HG03469 (cell line): ENCODE results near the gene FREM1.
"Not testable (repeated sequence)": the region's sequence is repeated elsewhere in the genome, so short reads cannot be mapped to it uniquely, and the experiment has no call there.

Experiments
- ATAC-seq: cut with Tn5 transposase; IDR thresholded peaks from one replicate; pipeline ENCODE4 v1.9.1; 2021; ENCODE audit warnings: mild to moderate bottlenecking, moderate library complexity, moderate number of reproducible peaks; ENCODE audit not compliant: unreplicated experiment

Gene FREM1

GRCh38 chr9:14909961-14910805 is at the start of gene FREM1:
TSS of gene FREM1 (minus strand) at chr9:14910428. CDS start at chr9:14868977, 41,451 bp downstream.
- ATAC-seq, result no peak

GRCh38 chr9:14958989-14959388 is 48.8 kb upstream of the FREM1 start:
- ATAC-seq, result no peak

GRCh38 chr9:14957109-14957508 is 46.9 kb upstream of the FREM1 start:
- no peak for ATAC-seq

GRCh38 chr9:14956208-14956607 is 46.0 kb upstream of the FREM1 start:
- ATAC-seq, result no peak

GRCh38 chr9:14945351-14945750 is 35.1 kb upstream of the FREM1 start:
- no peak for ATAC-seq

- no peak for ATAC-seq
Observed at GRCh38 chr9:14941501-14942405, 31.5 kb upstream of the FREM1 start.

GRCh38 chr9:14939378-14939777 is 29.1 kb upstream of the FREM1 start:
- ATAC-seq, result no peak

GRCh38 chr9:14937216-14937615 is 27.0 kb upstream of the FREM1 start:
- ATAC-seq, result no peak

GRCh38 chr9:14936491-14936890 is 26.3 kb upstream of the FREM1 start:
- no peak for ATAC-seq

- no peak for ATAC-seq
Observed at GRCh38 chr9:14935964-14936363, 25.7 kb upstream of the FREM1 start.

- ATAC-seq, result no peak
Observed at GRCh38 chr9:14935106-14935751, 25.0 kb upstream of the FREM1 start.

GRCh38 chr9:14932641-14933040 is 22.4 kb upstream of the FREM1 start:
- ATAC-seq, result no peak

GRCh38 chr9:14932231-14932630 is 22.0 kb upstream of the FREM1 start:
- no peak for ATAC-seq

GRCh38 chr9:14926941-14927624 is 16.9 kb upstream of the FREM1 start:
- ATAC-seq, result no peak

GRCh38 chr9:14924230-14925219 is 14.3 kb upstream of the FREM1 start:
- no peak for ATAC-seq

- ATAC-seq, result no peak
Observed at GRCh38 chr9:14923701-14924100, 13.5 kb upstream of the FREM1 start.

GRCh38 chr9:14920805-14921204 is 10.6 kb upstream of the FREM1 start:
- not testable (repeated sequence) for ATAC-seq

GRCh38 chr9:14913366-14913765 is 3.1 kb upstream of the FREM1 start:
- ATAC-seq, result no peak

- ATAC-seq, result no peak
Observed at GRCh38 chr9:14912859-14913258, 2.6 kb upstream of the FREM1 start.
